Measurements from ENCODE around the gene KLHL3. TPM values are rescaled to one million over a fixed set of nuclear protein-coding genes. Genes with fewer than 3 reads are reported as not detected.
A peak's percentile ranks its signal among the peaks of the same experiment; 100 is the strongest.

Gene KLHL3
- total and polyA plus RNA-seq, 9 of the 15 experiments (the other 6 are each of a cell fraction or from before 2014, with no cell fraction given): under 0.01 to 1.5 (median 0.22) TPM

DNA sequence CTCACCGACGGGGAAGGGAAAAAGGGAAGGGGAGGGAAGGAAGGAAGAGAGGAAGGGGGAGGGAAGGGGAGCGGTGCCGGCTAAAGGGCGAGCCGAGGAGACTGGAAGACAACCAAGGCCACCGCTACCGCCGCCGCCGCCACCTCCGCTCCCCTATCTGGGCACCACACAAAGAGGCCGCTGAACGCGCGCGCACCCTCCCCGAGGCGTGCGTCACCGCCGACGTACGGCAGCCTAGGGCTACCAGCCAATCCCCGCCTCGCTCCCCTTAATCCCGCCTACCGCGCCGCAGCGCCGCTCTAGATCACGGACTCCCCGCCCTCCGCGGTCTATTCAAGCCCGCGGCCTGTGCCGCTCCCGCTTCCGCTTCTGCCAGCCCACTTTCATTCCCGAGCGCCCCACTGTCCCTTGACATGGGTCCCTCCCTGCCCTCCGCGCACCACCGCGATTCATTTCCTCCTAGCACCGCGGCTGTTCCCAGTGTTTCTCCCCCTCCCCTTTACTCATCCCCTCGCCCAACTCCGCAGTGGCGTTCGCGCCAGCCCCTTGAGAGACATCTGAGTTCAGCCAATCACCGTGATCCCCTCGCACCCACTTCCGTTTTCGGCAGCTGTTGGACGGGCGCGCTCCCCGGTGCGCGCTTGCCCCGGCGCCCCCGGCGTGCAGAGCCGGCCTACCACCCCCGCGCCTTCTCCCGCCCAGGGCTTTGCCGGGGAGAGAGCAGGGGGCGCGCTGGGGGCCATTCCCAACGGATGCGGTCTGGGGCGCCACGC, 18.5 kb upstream of the KLHL3 start, which contains the start of gene HNRNPA0 (continued):
- TF ChIP-seq, protein P1, sequence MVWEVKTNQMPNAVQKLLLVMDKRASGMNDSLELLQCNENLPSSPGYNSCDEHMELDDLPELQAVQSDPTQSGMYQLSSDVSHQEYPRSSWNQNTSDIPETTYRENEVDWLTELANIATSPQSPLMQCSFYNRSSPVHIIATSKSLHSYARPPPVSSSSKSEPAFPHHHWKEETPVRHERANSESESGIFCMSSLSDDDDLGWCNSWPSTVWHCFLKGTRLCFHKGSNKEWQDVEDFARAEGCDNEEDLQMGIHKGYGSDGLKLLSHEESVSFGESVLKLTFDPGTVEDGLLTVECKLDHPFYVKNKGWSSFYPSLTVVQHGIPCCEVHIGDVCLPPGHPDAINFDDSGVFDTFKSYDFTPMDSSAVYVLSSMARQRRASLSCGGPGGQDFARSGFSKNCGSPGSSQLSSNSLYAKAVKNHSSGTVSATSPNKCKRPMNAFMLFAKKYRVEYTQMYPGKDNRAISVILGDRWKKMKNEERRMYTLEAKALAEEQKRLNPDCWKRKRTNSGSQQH (CRISPR knock-in tag; IDR thresholded peaks at IDR 0.05): peak; percentile 90; the same call in 1 of the 2 replicates
- TF ChIP-seq KDM1A (IDR thresholded peaks at IDR 0.05) (no peak), ZNF3 (CRISPR knock-in tag; IDR thresholded peaks at IDR 0.05) (no peak), CEBPB (tag; IDR thresholded peaks at IDR 0.05) (no peak), GATA2 (CRISPR knock-in tag; IDR thresholded peaks at IDR 0.05) (no peak), FIP1L1 (IDR thresholded peaks at IDR 0.05; ENCODE audit: low read depth, low read length, poor library complexity, severe bottlenecking) (peak; percentile 34), TAF1 (IDR thresholded peaks at IDR 0.05; ENCODE audit: control insufficient read depth, extremely low read depth, insufficient read depth, low read length, severe bottlenecking) (peak; percentile 99), PTBP1 (IDR thresholded peaks at IDR 0.05; ENCODE audit: low read depth, low read length) (no peak), CTBP1 (IDR thresholded peaks at IDR 0.05; ENCODE audit: borderline replicate concordance) (peak; percentile 94), BRCA1 (IDR thresholded peaks at IDR 0.05) (no peak), BRCA1 (CRISPR knock-in tag; IDR thresholded peaks at IDR 0.05) (no peak), HNRNPLL (IDR thresholded peaks at IDR 0.05; ENCODE audit: low read depth, low read length, poor library complexity, severe bottlenecking) (peak; percentile 80)
- TF ChIP-seq, protein P2, sequence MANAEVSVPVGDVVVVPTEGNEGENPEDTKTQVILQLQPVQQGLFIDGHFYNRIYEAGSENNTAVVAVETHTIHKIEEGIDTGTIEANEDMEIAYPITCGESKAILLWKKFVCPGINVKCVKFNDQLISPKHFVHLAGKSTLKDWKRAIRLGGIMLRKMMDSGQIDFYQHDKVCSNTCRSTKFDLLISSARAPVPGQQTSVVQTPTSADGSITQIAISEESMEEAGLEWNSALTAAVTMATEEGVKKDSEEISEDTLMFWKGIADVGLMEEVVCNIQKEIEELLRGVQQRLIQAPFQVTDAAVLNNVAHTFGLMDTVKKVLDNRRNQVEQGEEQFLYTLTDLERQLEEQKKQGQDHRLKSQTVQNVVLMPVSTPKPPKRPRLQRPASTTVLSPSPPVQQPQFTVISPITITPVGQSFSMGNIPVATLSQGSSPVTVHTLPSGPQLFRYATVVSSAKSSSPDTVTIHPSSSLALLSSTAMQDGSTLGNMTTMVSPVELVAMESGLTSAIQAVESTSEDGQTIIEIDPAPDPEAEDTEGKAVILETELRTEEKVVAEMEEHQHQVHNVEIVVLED (CRISPR knock-in tag; IDR thresholded peaks at IDR 0.05): peak; percentile 93
- TF ChIP-seq, protein P3, sequence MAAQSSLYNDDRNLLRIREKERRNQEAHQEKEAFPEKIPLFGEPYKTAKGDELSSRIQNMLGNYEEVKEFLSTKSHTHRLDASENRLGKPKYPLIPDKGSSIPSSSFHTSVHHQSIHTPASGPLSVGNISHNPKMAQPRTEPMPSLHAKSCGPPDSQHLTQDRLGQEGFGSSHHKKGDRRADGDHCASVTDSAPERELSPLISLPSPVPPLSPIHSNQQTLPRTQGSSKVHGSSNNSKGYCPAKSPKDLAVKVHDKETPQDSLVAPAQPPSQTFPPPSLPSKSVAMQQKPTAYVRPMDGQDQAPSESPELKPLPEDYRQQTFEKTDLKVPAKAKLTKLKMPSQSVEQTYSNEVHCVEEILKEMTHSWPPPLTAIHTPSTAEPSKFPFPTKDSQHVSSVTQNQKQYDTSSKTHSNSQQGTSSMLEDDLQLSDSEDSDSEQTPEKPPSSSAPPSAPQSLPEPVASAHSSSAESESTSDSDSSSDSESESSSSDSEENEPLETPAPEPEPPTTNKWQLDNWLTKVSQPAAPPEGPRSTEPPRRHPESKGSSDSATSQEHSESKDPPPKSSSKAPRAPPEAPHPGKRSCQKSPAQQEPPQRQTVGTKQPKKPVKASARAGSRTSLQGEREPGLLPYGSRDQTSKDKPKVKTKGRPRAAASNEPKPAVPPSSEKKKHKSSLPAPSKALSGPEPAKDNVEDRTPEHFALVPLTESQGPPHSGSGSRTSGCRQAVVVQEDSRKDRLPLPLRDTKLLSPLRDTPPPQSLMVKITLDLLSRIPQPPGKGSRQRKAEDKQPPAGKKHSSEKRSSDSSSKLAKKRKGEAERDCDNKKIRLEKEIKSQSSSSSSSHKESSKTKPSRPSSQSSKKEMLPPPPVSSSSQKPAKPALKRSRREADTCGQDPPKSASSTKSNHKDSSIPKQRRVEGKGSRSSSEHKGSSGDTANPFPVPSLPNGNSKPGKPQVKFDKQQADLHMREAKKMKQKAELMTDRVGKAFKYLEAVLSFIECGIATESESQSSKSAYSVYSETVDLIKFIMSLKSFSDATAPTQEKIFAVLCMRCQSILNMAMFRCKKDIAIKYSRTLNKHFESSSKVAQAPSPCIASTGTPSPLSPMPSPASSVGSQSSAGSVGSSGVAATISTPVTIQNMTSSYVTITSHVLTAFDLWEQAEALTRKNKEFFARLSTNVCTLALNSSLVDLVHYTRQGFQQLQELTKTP (IDR thresholded peaks at IDR 0.05; ENCODE audit: low read depth in 1 of 2, partially characterized antibody in 2 of 2): peak; percentile 64 to 69
